GM12878 (cell line): ENCODE data around the gene MSH4.
"Not testable (repeated sequence)": the region's sequence is repeated elsewhere in the genome, so short reads cannot be mapped to it uniquely, and the experiment has no call there.

Experiments used
- CHD4 ChIP-seq: fragments of 200-600 bp; sonication (generic); IDR thresholded peaks from 2 replicates; pipeline ENCODE4 v1.6.1; 2016; ENCODE audit warnings: mild to moderate bottlenecking
- HDAC2 ChIP-seq: fragments of 200-600 bp; sonication (generic); IDR thresholded peaks from 2 replicates; pipeline ENCODE4 v1.6.1; 2017
- JUNB ChIP-seq: IDR thresholded peaks from 2 replicates; pipeline ENCODE4 v1.6.1; 2016; ENCODE audit warnings: antibody characterized with exemption, mild to moderate bottlenecking
- POLR2A ChIP-seq: IDR thresholded peaks from 2 replicates; pipeline ENCODE4 v1.6.1; 2011; ENCODE audit warnings: low read depth, mild to moderate bottlenecking, low read length
- RAD21 ChIP-seq: IDR thresholded peaks from 2 replicates; pipeline ENCODE4 v1.6.1; 2011; ENCODE audit warnings: mild to moderate bottlenecking, low read depth, low read length, moderate library complexity; ENCODE audit not compliant: insufficient read depth
- TCF3 ChIP-seq: IDR thresholded peaks from 2 replicates; pipeline ENCODE4 v1.6.1; 2012; ENCODE audit warnings: low read depth, mild to moderate bottlenecking, low read length, borderline replicate concordance; ENCODE audit not compliant: insufficient read depth
- YY1 ChIP-seq: IDR thresholded peaks from 2 replicates; pipeline ENCODE4 v1.6.1; 2011; ENCODE audit warnings: low read depth, mild to moderate bottlenecking, low read length
- ZBED1 ChIP-seq: IDR thresholded peaks from 2 replicates; pipeline ENCODE4 v1.6.1; 2016; ENCODE audit warnings: borderline replicate concordance
- TF ChIP-seq, protein P1 (sequence below): fragments of 450-650 bp; IDR thresholded peaks from 2 replicates; pipeline ENCODE4 v1.6.1; 2016; ENCODE audit warnings: mild to moderate bottlenecking
- TF ChIP-seq, protein P2 (sequence below), 3 experiments: IDR thresholded peaks in 2 of 3; conservative IDR thresholded peaks in 1 of 3; 2 replicates each; pipeline ENCODE4 v1.5.1; 2011; ENCODE audit warnings: low read depth in 3 of 3, low read length in 3 of 3, mild to moderate bottlenecking in 3 of 3, control low read depth in 2 of 3, moderate library complexity in 2 of 3, inconsistent platforms in 1 of 3, mixed read lengths in 1 of 3; ENCODE audit not compliant: control insufficient read depth in 2 of 3, insufficient read depth in 1 of 3; ENCODE audit errors: extremely low read depth in 1 of 3
- TF ChIP-seq, protein P3 (sequence below): IDR thresholded peaks from 2 replicates; pipeline ENCODE4 v1.6.1; 2012; ENCODE audit warnings: low read depth, low read length, improper control_type of control experiment
- TF ChIP-seq, protein P4 (sequence below): IDR thresholded peaks from 2 replicates; pipeline ENCODE4 v1.6.1; 2011; ENCODE audit warnings: low read depth, mild to moderate bottlenecking, low read length, moderate library complexity, borderline replicate concordance; ENCODE audit errors: extremely low read depth
- TF ChIP-seq, protein P5 (sequence below): IDR thresholded peaks from 2 replicates; pipeline ENCODE4 v1.6.1; 2011; ENCODE audit warnings: borderline replicate concordance, low read depth, mild to moderate bottlenecking, moderate library complexity, mixed read lengths, low read length; ENCODE audit not compliant: insufficient read depth; ENCODE audit errors: extremely low read length
- TF ChIP-seq, protein P6 (sequence below): fragments of 450-650 bp; formaldehyde crosslinking; IDR thresholded peaks from 2 replicates; pipeline ENCODE4 v1.5.0; 2022; ENCODE audit warnings: mild to moderate bottlenecking, missing genetic modification characterization

DNA sequence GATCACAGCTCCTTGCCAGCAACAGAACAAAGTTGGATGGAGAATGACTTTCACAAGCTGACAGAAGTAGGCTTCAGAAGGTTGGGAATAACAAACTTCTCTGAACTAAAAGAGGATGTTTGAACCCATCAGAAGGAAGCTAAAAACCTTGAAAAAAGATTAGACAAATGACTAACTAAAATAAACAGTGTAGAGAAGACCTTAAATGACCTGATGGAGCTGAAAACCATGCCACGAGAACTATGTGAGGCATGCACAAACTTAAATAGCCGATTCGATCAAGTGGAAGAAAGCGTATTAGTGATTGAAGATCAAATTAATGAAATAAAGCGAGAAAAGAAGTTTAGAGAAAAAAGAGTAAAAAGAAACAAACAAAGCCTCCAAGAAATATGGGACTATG is 18.0 kb upstream of the MSH4 start:
- TF ChIP-seq, protein P1, sequence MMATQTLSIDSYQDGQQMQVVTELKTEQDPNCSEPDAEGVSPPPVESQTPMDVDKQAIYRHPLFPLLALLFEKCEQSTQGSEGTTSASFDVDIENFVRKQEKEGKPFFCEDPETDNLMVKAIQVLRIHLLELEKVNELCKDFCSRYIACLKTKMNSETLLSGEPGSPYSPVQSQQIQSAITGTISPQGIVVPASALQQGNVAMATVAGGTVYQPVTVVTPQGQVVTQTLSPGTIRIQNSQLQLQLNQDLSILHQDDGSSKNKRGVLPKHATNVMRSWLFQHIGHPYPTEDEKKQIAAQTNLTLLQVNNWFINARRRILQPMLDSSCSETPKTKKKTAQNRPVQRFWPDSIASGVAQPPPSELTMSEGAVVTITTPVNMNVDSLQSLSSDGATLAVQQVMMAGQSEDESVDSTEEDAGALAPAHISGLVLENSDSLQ = not testable (repeated sequence)
- TF ChIP-seq, protein P2, sequence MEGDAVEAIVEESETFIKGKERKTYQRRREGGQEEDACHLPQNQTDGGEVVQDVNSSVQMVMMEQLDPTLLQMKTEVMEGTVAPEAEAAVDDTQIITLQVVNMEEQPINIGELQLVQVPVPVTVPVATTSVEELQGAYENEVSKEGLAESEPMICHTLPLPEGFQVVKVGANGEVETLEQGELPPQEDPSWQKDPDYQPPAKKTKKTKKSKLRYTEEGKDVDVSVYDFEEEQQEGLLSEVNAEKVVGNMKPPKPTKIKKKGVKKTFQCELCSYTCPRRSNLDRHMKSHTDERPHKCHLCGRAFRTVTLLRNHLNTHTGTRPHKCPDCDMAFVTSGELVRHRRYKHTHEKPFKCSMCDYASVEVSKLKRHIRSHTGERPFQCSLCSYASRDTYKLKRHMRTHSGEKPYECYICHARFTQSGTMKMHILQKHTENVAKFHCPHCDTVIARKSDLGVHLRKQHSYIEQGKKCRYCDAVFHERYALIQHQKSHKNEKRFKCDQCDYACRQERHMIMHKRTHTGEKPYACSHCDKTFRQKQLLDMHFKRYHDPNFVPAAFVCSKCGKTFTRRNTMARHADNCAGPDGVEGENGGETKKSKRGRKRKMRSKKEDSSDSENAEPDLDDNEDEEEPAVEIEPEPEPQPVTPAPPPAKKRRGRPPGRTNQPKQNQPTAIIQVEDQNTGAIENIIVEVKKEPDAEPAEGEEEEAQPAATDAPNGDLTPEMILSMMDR (IDR thresholded peaks at IDR 0.05 in 2 of 3, conservative IDR thresholded peaks at IDR 0.05 in 1 of 3; ENCODE audit: control insufficient read depth in 2 of 3, extremely low read depth in 1 of 3, insufficient read depth in 1 of 3, low read depth in 3 of 3, low read length in 3 of 3) = not testable (repeated sequence)
- TF ChIP-seq, protein P3, sequence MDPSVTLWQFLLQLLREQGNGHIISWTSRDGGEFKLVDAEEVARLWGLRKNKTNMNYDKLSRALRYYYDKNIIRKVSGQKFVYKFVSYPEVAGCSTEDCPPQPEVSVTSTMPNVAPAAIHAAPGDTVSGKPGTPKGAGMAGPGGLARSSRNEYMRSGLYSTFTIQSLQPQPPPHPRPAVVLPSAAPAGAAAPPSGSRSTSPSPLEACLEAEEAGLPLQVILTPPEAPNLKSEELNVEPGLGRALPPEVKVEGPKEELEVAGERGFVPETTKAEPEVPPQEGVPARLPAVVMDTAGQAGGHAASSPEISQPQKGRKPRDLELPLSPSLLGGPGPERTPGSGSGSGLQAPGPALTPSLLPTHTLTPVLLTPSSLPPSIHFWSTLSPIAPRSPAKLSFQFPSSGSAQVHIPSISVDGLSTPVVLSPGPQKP = not testable (repeated sequence)
- not testable (repeated sequence) for TF ChIP-seq ZBED1, POLR2A, HDAC2, YY1, CHD4, RAD21, TCF3, JUNB
- TF ChIP-seq, protein P4, sequence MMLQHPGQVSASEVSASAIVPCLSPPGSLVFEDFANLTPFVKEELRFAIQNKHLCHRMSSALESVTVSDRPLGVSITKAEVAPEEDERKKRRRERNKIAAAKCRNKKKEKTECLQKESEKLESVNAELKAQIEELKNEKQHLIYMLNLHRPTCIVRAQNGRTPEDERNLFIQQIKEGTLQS = not testable (repeated sequence)
- TF ChIP-seq, protein P5, sequence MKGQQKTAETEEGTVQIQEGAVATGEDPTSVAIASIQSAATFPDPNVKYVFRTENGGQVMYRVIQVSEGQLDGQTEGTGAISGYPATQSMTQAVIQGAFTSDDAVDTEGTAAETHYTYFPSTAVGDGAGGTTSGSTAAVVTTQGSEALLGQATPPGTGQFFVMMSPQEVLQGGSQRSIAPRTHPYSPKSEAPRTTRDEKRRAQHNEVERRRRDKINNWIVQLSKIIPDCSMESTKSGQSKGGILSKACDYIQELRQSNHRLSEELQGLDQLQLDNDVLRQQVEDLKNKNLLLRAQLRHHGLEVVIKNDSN = not testable (repeated sequence)
- TF ChIP-seq, protein P6, sequence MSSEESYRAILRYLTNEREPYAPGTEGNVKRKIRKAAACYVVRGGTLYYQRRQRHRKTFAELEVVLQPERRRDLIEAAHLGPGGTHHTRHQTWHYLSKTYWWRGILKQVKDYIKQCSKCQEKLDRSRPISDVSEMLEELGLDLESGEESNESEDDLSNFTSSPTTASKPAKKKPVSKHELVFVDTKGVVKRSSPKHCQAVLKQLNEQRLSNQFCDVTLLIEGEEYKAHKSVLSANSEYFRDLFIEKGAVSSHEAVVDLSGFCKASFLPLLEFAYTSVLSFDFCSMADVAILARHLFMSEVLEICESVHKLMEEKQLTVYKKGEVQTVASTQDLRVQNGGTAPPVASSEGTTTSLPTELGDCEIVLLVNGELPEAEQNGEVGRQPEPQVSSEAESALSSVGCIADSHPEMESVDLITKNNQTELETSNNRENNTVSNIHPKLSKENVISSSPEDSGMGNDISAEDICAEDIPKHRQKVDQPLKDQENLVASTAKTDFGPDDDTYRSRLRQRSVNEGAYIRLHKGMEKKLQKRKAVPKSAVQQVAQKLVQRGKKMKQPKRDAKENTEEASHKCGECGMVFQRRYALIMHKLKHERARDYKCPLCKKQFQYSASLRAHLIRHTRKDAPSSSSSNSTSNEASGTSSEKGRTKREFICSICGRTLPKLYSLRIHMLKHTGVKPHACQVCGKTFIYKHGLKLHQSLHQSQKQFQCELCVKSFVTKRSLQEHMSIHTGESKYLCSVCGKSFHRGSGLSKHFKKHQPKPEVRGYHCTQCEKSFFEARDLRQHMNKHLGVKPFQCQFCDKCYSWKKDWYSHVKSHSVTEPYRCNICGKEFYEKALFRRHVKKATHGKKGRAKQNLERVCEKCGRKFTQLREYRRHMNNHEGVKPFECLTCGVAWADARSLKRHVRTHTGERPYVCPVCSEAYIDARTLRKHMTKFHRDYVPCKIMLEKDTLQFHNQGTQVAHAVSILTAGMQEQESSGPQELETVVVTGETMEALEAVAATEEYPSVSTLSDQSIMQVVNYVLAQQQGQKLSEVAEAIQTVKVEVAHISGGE (CRISPR knock-in tag) = not testable (repeated sequence)
